K562 (cell line): Measurements from ENCODE around the gene HSPA14. TPM values are rescaled to one million over a fixed set of nuclear protein-coding genes. Genes with fewer than 3 reads are reported as not detected.

Source experiments
- ATAC-seq: fragments of 200-7000 bp; cut with Tn5 transposase; 3 replicates; pipeline ENCODE4 v1.9.1; 2020; ENCODE audit warnings: moderate library complexity
- BruUV-seq: library from RNA; stranded (reverse); fragments of 400-500 nt; replicated peaks from 2 replicates; lab custom pipeline; 2021; lab: Mats Ljungman, UMichigan
- CTCF ChIA-PET: fragments of 300-600 bp; formaldehyde crosslinking; extraction: SDS; loops from one replicate; lab custom pipeline; 2021; ENCODE audit warnings: low intra/inter-chr PET ratio; lab: Yijun Ruan, JAX
- POLR2A ChIA-PET: fragments of 300-600, 350-650 bp; sonication (Branson Sonifier 250); formaldehyde crosslinking; extraction: SDS; loops from one replicate; lab custom pipeline; 2021; ENCODE audit warnings: antibody characterized with exemption, inconsistent platforms; lab: Yijun Ruan, JAX
- DNase-seq, 4 experiments: peaks; one replicate each; pipeline versions ENCODE4 v3.0.0 to v3.0.0-alpha.2; 2011 to 2018; ENCODE audit warnings: low spot score in 3 of 4, mixed read lengths in 3 of 4; ENCODE audit errors: extremely low read depth in 1 of 4
- FAIRE-seq: peaks from 2 replicates; lab custom pipeline; 2011; peaks lifted over from hg19 to GRCh38; lab: Jason Lieb, UNC
- H2AFZ ChIP-seq: 2 replicates; pipeline ENCODE4 v1.6.0; 2011; ENCODE audit warnings: low read depth, low read length, control low read depth, inconsistent platforms
- H3K27ac ChIP-seq: fragments of 200-600 bp; 3 replicates; pipeline ENCODE4 v1.8.0; 2011; ENCODE audit warnings: low read depth, mild to moderate bottlenecking, control low read depth, inconsistent platforms, low read length, moderate library complexity, mixed read lengths; ENCODE audit errors: extremely low read depth
- H3K27me3 ChIP-seq, 2 experiments: fragments of 300-600 bp in 1 of 2; 2 replicates in 1 of 2; 3 replicates in 1 of 2; pipeline versions ENCODE4 v1.6.0 to v1.8.0; 2011; ENCODE audit warnings: inconsistent platforms in 2 of 2, low read length in 2 of 2, mild to moderate bottlenecking in 1 of 2, mixed read lengths in 1 of 2, moderate library complexity in 1 of 2; ENCODE audit not compliant: control insufficient read depth in 2 of 2, insufficient read depth in 2 of 2
- H3K36me3 ChIP-seq: fragments of 300-600 bp; 3 replicates; pipeline ENCODE4 v1.8.0; 2011; ENCODE audit warnings: mild to moderate bottlenecking, low read length, inconsistent platforms; ENCODE audit not compliant: control insufficient read depth, insufficient read depth
- H3K4me1 ChIP-seq, 2 experiments: fragments of 200-600 bp in 1 of 2; replicated peaks in 1 of 2; 2 replicates in 1 of 2; 3 replicates in 1 of 2; pipeline versions ENCODE4 v1.5.1 to v1.8.0; 2011; ENCODE audit warnings: inconsistent platforms in 2 of 2, low read length in 2 of 2, mild to moderate bottlenecking in 1 of 2, mixed read lengths in 1 of 2, moderate library complexity in 1 of 2; ENCODE audit not compliant: control insufficient read depth in 2 of 2, insufficient read depth in 2 of 2
- H3K4me2 ChIP-seq: 2 replicates; pipeline ENCODE4 v1.6.1; 2011; ENCODE audit warnings: low read length, control low read depth, inconsistent platforms, mixed read lengths; ENCODE audit not compliant: insufficient read depth
- H3K4me3 ChIP-seq: fragments of 200-600 bp; sonication (generic), shearing (Covaris generic); 2 replicates; pipeline ENCODE4 v1.5.1; 2016; ENCODE audit warnings: control low read depth, inconsistent platforms
- H3K79me2 ChIP-seq: fragments of 200-600 bp; 3 replicates; pipeline ENCODE4 v1.8.0; 2011; ENCODE audit warnings: low read length, inconsistent platforms; ENCODE audit not compliant: control insufficient read depth, insufficient read depth
- H3K9ac ChIP-seq, 2 experiments: 2 replicates each; pipeline versions ENCODE4 v1.6.0 to v1.6.1; 2011; ENCODE audit warnings: low read depth in 2 of 2, low read length in 2 of 2, control low read depth in 1 of 2, inconsistent platforms in 1 of 2, mild to moderate bottlenecking in 1 of 2, mixed read lengths in 1 of 2; ENCODE audit not compliant: insufficient read depth in 1 of 2
- H3K9me1 ChIP-seq: one replicate; pipeline ENCODE4 v1.6.0; 2011; ENCODE audit warnings: inconsistent platforms, mild to moderate bottlenecking, low read length, moderate library complexity; ENCODE audit not compliant: control insufficient read depth, insufficient read depth
- H3K9me3 ChIP-seq: replicated peaks from 2 replicates; pipeline ENCODE4 v1.5.1; 2011; ENCODE audit warnings: low read depth, low read length, inconsistent platforms; ENCODE audit not compliant: control insufficient read depth, insufficient read depth
- H4K20me1 ChIP-seq: replicated peaks from 2 replicates; pipeline ENCODE4 v1.6.1; 2011; ENCODE audit warnings: low read length, inconsistent platforms, mixed read lengths; ENCODE audit not compliant: control insufficient read depth, insufficient read depth
- MAFG ChIP-seq: fragments of 450-650 bp; conservative IDR thresholded peaks from 2 replicates; pipeline ENCODE4 v1.6.1; 2016; ENCODE audit warnings: missing genetic modification characterization, missing compliant biosample characterization
- MTF1 ChIP-seq: fragments of 250-450 bp; sonication (Bioruptor Pico); IDR thresholded peaks from 2 replicates; pipeline ENCODE4 v1.9.0; 2021; ENCODE audit warnings: moderate library complexity, mild to moderate bottlenecking, inconsistent platforms, borderline replicate concordance
- OTX1 ChIP-seq: fragments of 450-650 bp; formaldehyde crosslinking; IDR thresholded peaks from 2 replicates; pipeline ENCODE4 v1.4.0; 2022; ENCODE audit warnings: mild to moderate bottlenecking
- THRB ChIP-seq: fragments of 450-650 bp; formaldehyde crosslinking; conservative IDR thresholded peaks from 2 replicates; pipeline ENCODE4 v1.4.0; 2022; ENCODE audit warnings: mild to moderate bottlenecking, missing genetic modification characterization
- ZEB2 ChIP-seq: fragments of 450-650 bp; IDR thresholded peaks from 2 replicates; pipeline ENCODE4 v1.6.1; 2016
- ZNF133 ChIP-seq: fragments of 250-450 bp; sonication (Bioruptor Pico); IDR thresholded peaks from 2 replicates; pipeline ENCODE4 v1.4.0; 2020; ENCODE audit warnings: mild to moderate bottlenecking
- WGBS: fragments of 100-300 bp; shearing (Covaris generic); methylation state at CpG from one replicate; pipeline ENCODE4 v1.1.6; 2016; ENCODE audit warnings: low coverage, mixed read lengths; ENCODE audit not compliant: insufficient coverage; ENCODE audit errors: missing lambda C conversion rate; 5-methylcytosine and 5-hydroxymethylcytosine counted together
- in situ Hi-C: fragments of 300-500 bp; cut with MboI; formaldehyde crosslinking; loops from 4 replicates; pipeline ENCODE4 v1.15.0; 2018; ENCODE audit warnings: inconsistent platforms, mixed read lengths
- intact Hi-C: fragments of 100-400 bp; cut with micrococcal nuclease; formaldehyde crosslinking; loops from 2 replicates; pipeline ENCODE4 v1.14.2; 2022
- polyA plus RNA-seq, 8 experiments: library from polyadenylated mRNA; depleted of rRNA in 4 of 8; stranded (reverse) in 5 of 8; unstranded in 3 of 8; fragments of >200 nt; fragmentation: Nextera tagmentation in 2 of 8; fragmentation: Illumina TruSeq in 1 of 8; extraction: Ambion mirVana in 2 of 8; extraction: Trizol in 1 of 8; gene quantifications; 2 replicates each; pipeline versions ENCODE4 v1.2.1 to v1.2.3, GENCODE V29; 2011 to 2014; ENCODE audit warnings: inconsistent platforms in 1 of 8, missing spikeins in 1 of 8
- total RNA-seq, 7 experiments: library from RNA; depleted of rRNA in 6 of 7; stranded (reverse); fragments of >200 nt in 6 of 7; fragmentation: Illumina TruSeq in 2 of 7; extraction: Trizol in 2 of 7; gene quantifications; 2 replicates each; pipeline versions ENCODE4 v1.2.1 to v1.2.3, GENCODE V29; 2011 to 2021; ENCODE audit warnings: low replicate concordance in 1 of 7
- TF ChIP-seq, protein P1 (sequence below), 2 experiments: IDR thresholded peaks; 2 replicates each; pipeline ENCODE4 v1.6.1; 2011; ENCODE audit warnings: borderline replicate concordance in 1 of 2, control low read depth in 1 of 2, low read depth in 1 of 2, low read length in 1 of 2, mild to moderate bottlenecking in 1 of 2, mixed read lengths in 1 of 2, moderate library complexity in 1 of 2; ENCODE audit not compliant: insufficient read depth in 1 of 2, insufficient read length in 1 of 2, poor library complexity in 1 of 2, severe bottlenecking in 1 of 2; ENCODE audit errors: extremely low read depth in 1 of 2

HSPA14 gene
- total and polyA plus RNA-seq, 9 of the 15 experiments (the other 6 are each of a cell fraction or from before 2014, with no cell fraction given) = 41.9 to 75.0 (median 63.2) TPM

DNA sequence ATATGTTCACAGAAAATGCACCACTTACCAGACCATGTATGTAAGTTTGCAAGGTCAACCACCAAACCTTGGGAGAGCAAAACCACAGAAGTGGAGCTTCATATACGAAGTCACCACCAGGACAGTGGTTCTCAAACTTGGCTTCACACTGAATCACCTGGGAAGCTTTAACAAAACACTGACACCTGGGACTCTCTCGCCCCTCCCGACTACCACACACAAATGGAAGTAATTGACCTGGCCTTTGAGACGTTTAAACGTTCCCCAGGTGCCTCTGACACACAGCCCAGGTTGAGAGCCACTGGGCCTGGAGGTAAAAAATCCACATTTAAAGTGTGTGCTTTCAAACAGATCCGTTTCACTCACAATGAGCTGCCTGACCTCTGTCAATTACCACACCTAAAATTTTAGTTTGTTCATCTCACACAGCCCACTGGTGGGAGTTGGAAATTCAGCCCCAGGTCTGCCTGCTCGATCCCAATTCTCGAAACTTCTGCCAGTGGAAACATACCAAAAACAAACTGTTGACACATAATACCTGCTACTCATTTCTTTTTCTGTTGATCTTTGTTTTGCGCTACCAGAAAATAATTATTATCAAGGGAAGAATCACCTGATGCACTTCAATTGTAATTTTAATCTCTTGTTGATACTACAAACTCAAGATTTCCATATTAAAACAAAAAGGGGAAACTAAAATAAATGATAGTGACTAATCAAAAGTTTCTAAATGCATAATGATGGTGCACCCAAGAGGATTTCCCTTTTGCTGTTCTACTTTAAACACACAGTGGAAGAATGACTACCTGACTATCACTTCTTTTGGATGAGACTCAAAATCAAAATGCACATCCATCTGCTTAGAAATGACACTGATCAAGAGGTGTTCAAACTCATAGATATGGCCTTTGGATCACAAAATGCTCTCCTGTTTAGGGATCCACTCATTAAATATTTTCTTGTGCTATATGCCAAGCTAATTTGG, 26.8 kb upstream of the HSPA14 start:
- 4% methylated on average over 9 of the region's 9 CpGs for WGBS
- Histone ChIP-seq H3K27me3 (peaks cover 14 to 26% of the 10 kb centered on the region in 2 experiments), H3K9me3 (no peaks in the 10 kb centered on the region), H3K4me3 (no peak overlapping the region), H2AFZ (no peak overlapping the region), H3K9me1 (no peaks in the 10 kb centered on the region), H3K4me1 (no peaks in the 10 kb centered on the region), H4K20me1 (no peaks in the 10 kb centered on the region), H3K27ac (no peak overlapping the region), H3K36me3 (no peaks in the 10 kb centered on the region), H3K4me2 (no peak overlapping the region), H3K9ac (no peak overlapping the region), H3K79me2 (no peaks in the 10 kb centered on the region)
- POLR2A ChIA-PET = no interaction called here
- intact Hi-C loops (no loop called here), in situ Hi-C loops (no loop called here)
- no peak for DNase-seq
- FAIRE-seq = no peak
- CTCF ChIA-PET = no interaction called here
- no peak for TF ChIP-seq MTF1 (CRISPR knock-in tag)
- TF ChIP-seq THRB (CRISPR knock-in tag) = no peak
- no peak for TF ChIP-seq ZEB2
- no peak for TF ChIP-seq ZNF133 (CRISPR knock-in tag)
- TF ChIP-seq, protein P1, sequence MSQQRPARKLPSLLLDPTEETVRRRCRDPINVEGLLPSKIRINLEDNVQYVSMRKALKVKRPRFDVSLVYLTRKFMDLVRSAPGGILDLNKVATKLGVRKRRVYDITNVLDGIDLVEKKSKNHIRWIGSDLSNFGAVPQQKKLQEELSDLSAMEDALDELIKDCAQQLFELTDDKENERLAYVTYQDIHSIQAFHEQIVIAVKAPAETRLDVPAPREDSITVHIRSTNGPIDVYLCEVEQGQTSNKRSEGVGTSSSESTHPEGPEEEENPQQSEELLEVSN (IDR thresholded peaks at IDR 0.05; ENCODE audit: borderline replicate concordance in 1 of 2, extremely low read depth in 1 of 2, insufficient read depth in 1 of 2, insufficient read length in 1 of 2, low read depth in 1 of 2, low read length in 1 of 2, poor library complexity in 1 of 2, severe bottlenecking in 1 of 2) = no peak
- no peak for TF ChIP-seq OTX1 (CRISPR knock-in tag)
- no peak for TF ChIP-seq MAFG (tag)
- ATAC-seq = no peak
- no TSS peak for BruUV-seq
